WERI-Rb-1 (cell line): ENCODE data around the gene AHDC1.
A peak's percentile ranks its signal among the peaks of the same experiment; 100 is the strongest.

Experiments used
- DNase-seq: peaks from one replicate; pipeline ENCODE4 v3.0.0-alpha.2; 2020
- H3K27ac ChIP-seq: fragments of 250-450 bp; sonication (Bioruptor Pico); 2 replicates; pipeline ENCODE4 v1.5.1; 2020; ENCODE audit warnings: mild to moderate bottlenecking, moderate library complexity
- H3K27me3 ChIP-seq: fragments of 250-450 bp; sonication (Bioruptor Pico); 2 replicates; pipeline ENCODE4 v1.5.1; 2021; ENCODE audit warnings: mild to moderate bottlenecking, low read depth, moderate library complexity; ENCODE audit not compliant: insufficient read depth, severe bottlenecking
- H3K36me3 ChIP-seq: fragments of 250-450 bp; sonication (Bioruptor Pico); 2 replicates; pipeline ENCODE4 v1.5.1; 2020; ENCODE audit warnings: mild to moderate bottlenecking, moderate library complexity
- H3K4me3 ChIP-seq: 2 replicates; pipeline ENCODE4 v1.5.1; 2011; ENCODE audit warnings: low read depth, mild to moderate bottlenecking, control low read depth, low read length
- H3K9me3 ChIP-seq: fragments of 250-450 bp; sonication (Bioruptor Pico); 2 replicates; pipeline ENCODE4 v1.5.1; 2021; ENCODE audit warnings: mild to moderate bottlenecking, moderate library complexity; ENCODE audit not compliant: severe bottlenecking
- TF ChIP-seq, protein P1 (sequence below): IDR thresholded peaks from 2 replicates; pipeline ENCODE4 v1.5.1; 2011; ENCODE audit warnings: low read depth, mild to moderate bottlenecking, control low read depth, inconsistent platforms, low read length

AHDC1 gene, protein sequence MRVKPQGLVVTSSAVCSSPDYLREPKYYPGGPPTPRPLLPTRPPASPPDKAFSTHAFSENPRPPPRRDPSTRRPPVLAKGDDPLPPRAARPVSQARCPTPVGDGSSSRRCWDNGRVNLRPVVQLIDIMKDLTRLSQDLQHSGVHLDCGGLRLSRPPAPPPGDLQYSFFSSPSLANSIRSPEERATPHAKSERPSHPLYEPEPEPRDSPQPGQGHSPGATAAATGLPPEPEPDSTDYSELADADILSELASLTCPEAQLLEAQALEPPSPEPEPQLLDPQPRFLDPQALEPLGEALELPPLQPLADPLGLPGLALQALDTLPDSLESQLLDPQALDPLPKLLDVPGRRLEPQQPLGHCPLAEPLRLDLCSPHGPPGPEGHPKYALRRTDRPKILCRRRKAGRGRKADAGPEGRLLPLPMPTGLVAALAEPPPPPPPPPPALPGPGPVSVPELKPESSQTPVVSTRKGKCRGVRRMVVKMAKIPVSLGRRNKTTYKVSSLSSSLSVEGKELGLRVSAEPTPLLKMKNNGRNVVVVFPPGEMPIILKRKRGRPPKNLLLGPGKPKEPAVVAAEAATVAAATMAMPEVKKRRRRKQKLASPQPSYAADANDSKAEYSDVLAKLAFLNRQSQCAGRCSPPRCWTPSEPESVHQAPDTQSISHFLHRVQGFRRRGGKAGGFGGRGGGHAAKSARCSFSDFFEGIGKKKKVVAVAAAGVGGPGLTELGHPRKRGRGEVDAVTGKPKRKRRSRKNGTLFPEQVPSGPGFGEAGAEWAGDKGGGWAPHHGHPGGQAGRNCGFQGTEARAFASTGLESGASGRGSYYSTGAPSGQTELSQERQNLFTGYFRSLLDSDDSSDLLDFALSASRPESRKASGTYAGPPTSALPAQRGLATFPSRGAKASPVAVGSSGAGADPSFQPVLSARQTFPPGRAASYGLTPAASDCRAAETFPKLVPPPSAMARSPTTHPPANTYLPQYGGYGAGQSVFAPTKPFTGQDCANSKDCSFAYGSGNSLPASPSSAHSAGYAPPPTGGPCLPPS (N-terminal part only)

GRCh38 chr1:27603681-27604578 lies at the start of gene AHDC1:
AHDC1 (minus strand) TSS chr1:27604144; CDS start chr1:27552115, 52,029 bp downstream.
- no peaks in the 10 kb centered on the region for H3K27me3 ChIP-seq
- H3K9me3 ChIP-seq: no peaks in the 10 kb centered on the region
- peaks cover 3% of the 10 kb centered on the region; the same call in 1 of the 2 replicates for H3K36me3 ChIP-seq
- peak; percentile 92 for DNase-seq
- TF ChIP-seq, protein P1, sequence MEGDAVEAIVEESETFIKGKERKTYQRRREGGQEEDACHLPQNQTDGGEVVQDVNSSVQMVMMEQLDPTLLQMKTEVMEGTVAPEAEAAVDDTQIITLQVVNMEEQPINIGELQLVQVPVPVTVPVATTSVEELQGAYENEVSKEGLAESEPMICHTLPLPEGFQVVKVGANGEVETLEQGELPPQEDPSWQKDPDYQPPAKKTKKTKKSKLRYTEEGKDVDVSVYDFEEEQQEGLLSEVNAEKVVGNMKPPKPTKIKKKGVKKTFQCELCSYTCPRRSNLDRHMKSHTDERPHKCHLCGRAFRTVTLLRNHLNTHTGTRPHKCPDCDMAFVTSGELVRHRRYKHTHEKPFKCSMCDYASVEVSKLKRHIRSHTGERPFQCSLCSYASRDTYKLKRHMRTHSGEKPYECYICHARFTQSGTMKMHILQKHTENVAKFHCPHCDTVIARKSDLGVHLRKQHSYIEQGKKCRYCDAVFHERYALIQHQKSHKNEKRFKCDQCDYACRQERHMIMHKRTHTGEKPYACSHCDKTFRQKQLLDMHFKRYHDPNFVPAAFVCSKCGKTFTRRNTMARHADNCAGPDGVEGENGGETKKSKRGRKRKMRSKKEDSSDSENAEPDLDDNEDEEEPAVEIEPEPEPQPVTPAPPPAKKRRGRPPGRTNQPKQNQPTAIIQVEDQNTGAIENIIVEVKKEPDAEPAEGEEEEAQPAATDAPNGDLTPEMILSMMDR: no peak
- H3K4me3 ChIP-seq: peak within 1 kb of the TSS; percentile 90
- peak within 1 kb of the TSS; percentile 94 for H3K27ac ChIP-seq

- DNase-seq: no peak
- TF ChIP-seq, protein P1: no peak
- no peak overlapping the region for H3K4me3 ChIP-seq
Observed at GRCh38 chr1:27652111-27652864, 48.3 kb upstream of the AHDC1 start.

DNA sequence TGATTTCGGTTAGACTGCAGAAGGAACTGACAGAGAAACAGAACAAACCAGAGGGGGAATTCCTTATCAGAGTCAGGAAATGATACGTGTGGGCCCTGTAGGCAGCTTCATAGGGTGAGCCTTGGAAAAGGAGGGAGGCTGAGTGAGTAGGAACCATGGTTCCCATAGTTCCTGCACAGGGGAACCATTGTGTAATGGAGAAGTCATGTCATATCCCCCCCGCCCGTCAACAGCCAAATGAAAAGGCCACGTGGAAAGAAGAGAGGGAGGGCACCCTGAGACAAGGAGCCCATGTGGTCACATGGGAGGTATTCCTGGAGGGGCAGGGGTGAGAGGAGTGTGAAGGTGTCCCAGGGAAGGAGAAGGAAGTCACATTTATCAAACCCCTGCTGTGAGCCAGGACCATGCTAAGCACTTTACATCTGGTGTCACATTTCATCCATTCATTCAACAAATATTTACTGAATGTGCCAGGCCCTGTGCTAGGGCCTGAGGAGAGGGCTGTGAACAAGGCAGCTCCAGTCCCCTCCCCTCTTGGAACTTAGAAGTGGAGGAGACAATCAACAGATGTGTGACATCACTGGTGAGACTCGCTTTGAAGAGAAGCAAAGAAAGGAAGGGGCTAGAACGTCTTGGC lies 46.7 kb upstream of the AHDC1 start:
- TF ChIP-seq, protein P1: no peak
- no peaks in the 10 kb centered on the region for H3K9me3 ChIP-seq
- DNase-seq: no peak

More at GRCh38 chr1:27652111-27652864, 48.3 kb upstream of the AHDC1 start:
- Histone ChIP-seq H3K27ac (no peak overlapping the region), H3K36me3 (no peaks in the 10 kb centered on the region), H3K27me3 (no peaks in the 10 kb centered on the region), H3K9me3 (no peaks in the 10 kb centered on the region)

GRCh38 chr1:27650171-27650538 lies 46.2 kb upstream of the AHDC1 start:
- H3K9me3 ChIP-seq: no peaks in the 10 kb centered on the region

More for the DNA sequence above, 46.7 kb upstream of the AHDC1 start:
- no peaks in the 10 kb centered on the region for H3K27me3 ChIP-seq
- H3K4me3 ChIP-seq: no peak overlapping the region
- H3K36me3 ChIP-seq: no peaks in the 10 kb centered on the region
- no peak overlapping the region for H3K27ac ChIP-seq

More at GRCh38 chr1:27650171-27650538, 46.2 kb upstream of the AHDC1 start:
- Histone ChIP-seq H3K4me3 (no peak overlapping the region), H3K27me3 (no peaks in the 10 kb centered on the region), H3K27ac (no peak overlapping the region), H3K36me3 (no peaks in the 10 kb centered on the region)
- DNase-seq: no peak
- TF ChIP-seq, protein P1: no peak
